ENCODE results near the gene PROC. TPM values are rescaled to one million over a fixed set of nuclear protein-coding genes. Genes with fewer than 3 reads are reported as not detected.

Gene PROC
- total RNA-seq, result under 0.01 TPM in 2 replicates

DNA sequence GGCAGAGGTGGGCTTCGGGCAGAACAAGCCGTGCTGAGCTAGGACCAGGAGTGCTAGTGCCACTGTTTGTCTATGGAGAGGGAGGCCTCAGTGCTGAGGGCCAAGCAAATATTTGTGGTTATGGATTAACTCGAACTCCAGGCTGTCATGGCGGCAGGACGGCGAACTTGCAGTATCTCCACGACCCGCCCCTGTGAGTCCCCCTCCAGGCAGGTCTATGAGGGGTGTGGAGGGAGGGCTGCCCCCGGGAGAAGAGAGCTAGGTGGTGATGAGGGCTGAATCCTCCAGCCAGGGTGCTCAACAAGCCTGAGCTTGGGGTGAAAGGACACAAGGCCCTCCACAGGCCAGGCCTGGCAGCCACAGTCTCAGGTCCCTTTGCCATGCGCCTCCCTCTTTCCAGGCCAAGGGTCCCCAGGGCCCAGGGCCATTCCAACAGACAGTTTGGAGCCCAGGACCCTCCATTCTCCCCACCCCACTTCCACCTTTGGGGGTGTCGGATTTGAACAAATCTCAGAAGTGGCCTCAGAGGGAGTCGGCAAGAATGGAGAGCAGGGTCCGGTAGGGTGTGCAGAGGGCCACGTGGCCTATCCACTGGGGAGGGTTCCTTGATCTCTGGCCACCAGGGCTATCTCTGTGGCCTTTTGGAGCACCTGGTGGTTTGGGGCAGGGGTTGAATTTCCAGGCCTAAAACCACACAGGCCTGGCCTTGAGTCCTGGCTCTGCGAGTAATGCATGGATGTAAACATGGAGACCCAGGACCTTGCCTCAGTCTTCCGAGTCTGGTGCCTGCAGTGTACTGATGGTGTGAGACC, at the start of gene PROC:
PROC (plus strand) TSS at position 128 of the 812 bp plus-strand sequence. CDS start 1,516 bp downstream, outside the sequence.
- DNase-seq (ENCODE audit: low read depth in 2 of 2), result no peak

- no peak for DNase-seq (ENCODE audit: low read depth in 2 of 2)
These were observed 48.2 kb upstream of the PROC start for GRCh38 chr2:127370010-127370409.

DNA sequence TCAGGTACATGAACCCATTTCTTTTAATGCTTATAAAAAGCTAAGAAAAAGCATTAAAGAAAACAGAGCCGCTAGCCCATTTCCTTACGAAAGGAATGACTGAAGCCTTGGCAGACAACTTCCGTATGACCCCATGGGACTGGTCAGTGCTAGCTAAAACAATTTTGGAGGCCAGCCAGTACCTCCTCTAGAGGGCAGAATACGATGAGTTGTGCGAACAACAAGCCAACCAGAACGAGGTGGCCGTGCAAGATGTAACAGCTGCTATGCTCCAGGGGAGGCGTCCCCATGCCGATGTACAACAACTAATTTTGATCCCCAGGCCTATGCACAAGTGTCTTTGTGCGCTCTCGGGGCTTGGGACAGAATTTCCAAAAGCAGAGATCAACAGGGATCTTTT, 47.2 kb upstream of the PROC start:
- no peak for DNase-seq (ENCODE audit: low read depth in 2 of 2)

DNA sequence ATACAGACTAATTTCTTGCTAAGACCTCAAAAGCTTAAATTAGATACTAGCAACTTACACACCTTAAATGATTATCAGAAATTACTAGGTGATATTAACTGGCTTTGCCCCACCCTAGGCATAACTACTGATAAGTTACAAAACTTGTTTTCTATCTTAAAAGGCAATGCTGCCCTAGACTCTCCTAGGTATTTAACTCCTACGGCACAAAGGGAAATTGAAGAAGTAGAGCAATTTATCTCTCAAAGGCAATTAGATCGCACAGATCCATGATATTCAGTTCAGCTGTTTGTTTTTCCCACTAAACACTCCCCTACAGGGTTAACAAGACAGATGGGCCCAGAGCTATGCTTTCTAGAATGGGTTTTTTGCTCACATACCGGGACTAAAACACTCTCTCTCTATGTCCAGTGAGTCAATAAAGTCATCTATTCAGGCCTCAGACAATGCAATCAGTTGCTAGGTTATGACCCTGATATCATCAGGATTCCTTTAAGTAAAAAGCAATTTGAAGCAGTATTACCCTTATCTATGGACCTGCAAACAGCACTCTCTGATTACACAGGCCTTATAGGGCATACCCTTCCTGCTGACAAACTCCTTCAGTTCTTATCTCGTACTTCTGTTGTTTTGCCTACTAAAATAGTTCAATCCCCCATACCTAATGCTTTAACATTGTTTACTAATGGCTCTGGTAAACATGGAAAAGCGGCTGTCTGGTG, 44.7 kb upstream of the PROC start:
- no peak for DNase-seq (ENCODE audit: low read depth in 2 of 2)

DNA sequence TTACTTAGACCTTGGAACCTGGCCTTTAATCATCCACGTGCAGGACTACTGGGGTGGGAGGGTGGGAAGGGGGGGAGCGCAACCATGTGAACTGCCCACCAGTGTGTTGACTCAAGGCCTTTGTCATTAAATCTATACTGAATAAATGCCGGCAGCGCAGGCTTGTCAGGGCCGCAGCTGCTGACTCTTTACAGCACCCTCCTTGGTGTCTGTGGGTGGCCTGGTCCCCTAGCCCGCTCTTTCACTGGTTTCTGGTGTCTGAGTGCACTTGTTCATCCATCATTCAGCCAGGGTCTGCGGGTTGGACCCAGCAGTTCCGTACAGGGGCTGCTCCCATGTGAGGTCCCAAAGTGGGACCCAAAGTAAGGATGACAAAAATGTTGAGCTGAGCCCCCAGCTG, 42.0 kb upstream of the PROC start:
- no peak for DNase-seq (ENCODE audit: low read depth in 2 of 2)

DNA sequence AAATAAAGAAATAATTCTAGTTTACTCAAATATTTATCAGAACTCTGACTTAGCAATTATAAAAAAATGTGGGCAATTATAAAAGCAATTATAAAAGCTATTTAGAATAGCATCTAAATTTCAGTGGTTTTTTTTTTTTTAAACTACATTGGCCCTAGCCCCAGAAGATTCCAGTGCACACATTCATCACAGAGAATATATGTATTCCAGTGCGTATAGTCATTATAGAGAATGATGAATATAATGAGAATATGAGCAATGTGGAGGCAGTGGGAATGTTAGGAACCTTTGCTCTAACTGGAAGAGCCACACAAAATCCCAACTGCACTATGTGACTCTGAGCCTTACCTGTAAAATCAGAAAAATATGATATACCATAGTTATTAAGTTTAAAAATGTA, 41.0 kb upstream of the PROC start:
- no peak for DNase-seq (ENCODE audit: low read depth in 2 of 2)

DNA sequence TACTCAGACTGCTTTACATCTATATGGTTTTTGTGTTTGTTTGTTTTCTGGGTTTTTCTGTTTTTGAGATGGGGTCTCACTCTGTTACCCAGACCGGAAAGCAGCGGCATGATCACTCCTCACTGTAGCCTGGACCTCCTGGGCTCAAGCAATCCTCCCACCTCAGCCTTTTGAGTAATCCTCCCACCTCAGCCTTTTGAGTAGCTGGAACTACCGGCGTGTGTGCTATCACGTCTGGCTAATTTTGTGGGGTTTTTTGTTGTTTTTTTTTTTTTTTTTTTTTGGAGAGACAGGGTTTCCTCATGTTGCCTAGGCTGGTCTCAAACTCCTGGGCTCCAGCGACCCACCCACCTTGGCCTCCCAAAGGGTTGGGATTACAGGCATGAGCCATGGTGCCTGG, 39.5 kb upstream of the PROC start:
- no peak for DNase-seq (ENCODE audit: low read depth in 2 of 2)

- DNase-seq (ENCODE audit: low read depth in 2 of 2), result no peak
These were observed 38.4 kb upstream of the PROC start for GRCh38 chr2:127379712-127380355.

DNA sequence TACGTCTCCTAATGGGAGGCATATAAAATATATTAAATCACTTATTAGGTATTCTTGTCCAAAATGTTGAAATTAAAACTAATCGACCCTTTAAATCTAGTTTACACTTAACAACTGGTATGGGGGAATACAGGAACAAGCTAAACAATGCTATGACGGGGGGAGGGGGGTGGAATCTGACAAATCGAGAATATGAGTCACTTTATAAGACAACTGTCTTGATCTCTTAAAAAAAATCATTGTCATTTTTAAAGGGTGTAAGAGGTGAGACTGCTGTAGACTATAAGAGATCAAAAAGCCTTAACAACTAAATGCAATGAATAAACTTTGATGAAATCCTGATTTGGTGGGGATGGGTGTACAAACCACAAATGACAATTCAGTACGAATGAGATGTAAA, 36.5 kb upstream of the PROC start:
- peak in 1 of 2 donors; percentile 55 for DNase-seq (ENCODE audit: low read depth in 2 of 2)

- no peak for DNase-seq (ENCODE audit: low read depth in 2 of 2)
These were observed 35.4 kb upstream of the PROC start for GRCh38 chr2:127382831-127383230.

GRCh38 chr2:127384529-127384928, 33.7 kb upstream of the PROC start:
- DNase-seq (ENCODE audit: low read depth in 2 of 2), result no peak

DNA sequence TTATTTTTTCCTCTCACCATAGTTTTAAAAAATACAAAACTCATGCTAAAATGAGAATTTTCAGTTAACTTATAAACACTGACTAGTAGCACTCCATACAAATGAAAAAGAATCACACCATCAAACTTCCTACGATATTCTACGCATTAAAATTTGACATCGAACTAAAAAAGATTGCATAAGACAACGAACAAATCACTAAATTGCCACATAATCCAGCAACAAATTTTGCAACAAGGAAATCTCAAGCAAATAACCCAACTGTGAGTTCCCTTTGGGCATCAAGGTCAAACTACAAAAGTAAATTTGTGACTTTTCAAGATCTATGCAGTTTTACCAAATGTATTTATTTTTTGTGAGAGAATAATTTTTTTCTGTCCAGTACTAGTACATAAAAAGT, 32.0 kb upstream of the PROC start:
- DNase-seq (ENCODE audit: low read depth in 2 of 2), result no peak

- DNase-seq (ENCODE audit: low read depth in 2 of 2), result peak; percentile 94 to 96
These were observed 31.2 kb upstream of the PROC start for GRCh38 chr2:127386764-127387654.

GRCh38 chr2:127387655-127388422, 30.4 kb upstream of the PROC start, which contains the start of gene MAP3K2:
TSS of gene MAP3K2 (minus strand) at chr2:127387975. CDS start at chr2:127343129, 44,846 bp downstream.
- peak; percentile 95 to 96 for DNase-seq (ENCODE audit: low read depth in 2 of 2)

DNA sequence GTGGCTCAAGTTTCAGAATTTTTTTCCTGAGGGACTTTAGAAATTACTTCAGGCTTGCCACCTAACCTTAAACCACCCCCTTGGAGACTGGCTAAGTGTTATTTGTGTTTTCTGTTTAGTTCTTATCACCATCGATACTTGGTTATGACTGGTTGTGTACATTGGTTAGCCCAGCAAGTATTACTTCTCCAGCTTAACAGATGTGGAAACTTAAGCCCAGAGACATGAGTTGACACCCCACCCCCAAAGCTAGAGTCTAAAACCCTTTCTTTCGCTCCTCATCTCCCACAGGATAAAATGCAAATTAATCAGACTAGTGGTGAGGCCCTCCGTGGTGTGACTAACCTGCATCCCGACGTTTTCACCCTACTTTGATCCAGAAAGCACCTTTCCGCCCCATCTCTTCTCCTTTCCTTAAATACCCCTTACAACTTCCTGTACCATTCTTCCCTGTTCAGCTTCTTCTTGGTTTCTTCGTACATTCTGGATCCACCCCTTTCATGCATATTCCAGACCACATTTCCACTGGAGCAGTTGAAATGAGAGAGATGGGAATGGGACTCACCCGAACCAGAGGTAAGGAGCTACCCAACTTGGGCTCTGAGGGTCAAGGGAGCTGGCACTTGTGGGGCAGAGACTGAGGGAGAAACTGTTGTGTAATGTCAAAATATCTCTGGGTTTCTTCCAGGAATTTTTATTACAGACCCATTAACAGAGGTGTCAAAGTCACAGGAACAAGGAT, 29.6 kb upstream of the PROC start:
- peak in 1 of 2 donors; percentile 24 for DNase-seq (ENCODE audit: low read depth in 2 of 2)

DNA sequence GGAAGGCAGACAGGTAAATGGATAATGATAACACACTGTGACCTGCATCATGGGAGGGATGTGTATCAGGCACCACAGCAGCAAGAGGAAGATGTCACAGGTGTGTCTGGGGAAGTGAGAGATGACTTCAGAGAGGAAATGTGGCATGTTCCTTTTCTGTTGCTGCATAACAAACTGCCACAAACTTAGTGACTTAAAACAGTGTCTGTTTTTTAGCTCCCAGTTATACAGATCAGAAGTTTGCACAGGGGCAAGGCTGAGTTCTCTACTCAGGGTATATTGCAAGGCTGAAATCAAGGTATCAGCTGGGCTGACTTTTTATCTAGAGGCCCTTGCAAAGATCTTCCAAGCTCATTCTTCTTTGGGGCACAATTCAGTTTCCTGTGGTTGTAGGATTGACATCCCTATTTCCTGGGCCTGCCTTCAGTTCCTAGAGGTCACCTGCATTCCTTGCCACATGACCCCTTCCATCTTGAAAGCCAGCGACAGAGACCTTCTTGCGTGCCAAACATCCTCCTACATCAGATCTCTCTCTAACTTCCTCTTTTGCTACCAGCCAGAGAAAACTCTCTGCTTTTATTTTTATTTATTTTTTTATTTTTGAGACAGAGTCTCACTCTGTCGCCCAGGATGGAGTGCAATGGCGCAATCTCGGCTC, 28.3 kb upstream of the PROC start:
- no peak for DNase-seq (ENCODE audit: low read depth in 2 of 2)

- DNase-seq (ENCODE audit: low read depth in 2 of 2), result no peak
These were observed 25.9 kb upstream of the PROC start for GRCh38 chr2:127392133-127392827.

GRCh38 chr2:127392828-127393578, 25.2 kb upstream of the PROC start:
- DNase-seq (ENCODE audit: low read depth in 2 of 2), result no peak
